Subcutaneous adipose tissue (tissue), 4 donors: Measurements from ENCODE around the gene S1PR4. TPM values are rescaled to one million over a fixed set of nuclear protein-coding genes. Genes with fewer than 3 reads are reported as not detected.

ENCODE experiments used
- CTCF ChIP-seq: fragments of 450-650 bp; IDR thresholded peaks from one replicate; pipeline ENCODE4 v1.5.1; 2016; ENCODE audit warnings: low read depth, mild to moderate bottlenecking, control low read depth, antibody characterized with exemption, moderate library complexity
- total RNA-seq, 4 donors: library from RNA; depleted of rRNA; stranded (reverse); fragments of >200 nt; gene quantifications; one replicate each; pipeline ENCODE4 v1.1.0, GENCODE V29; 2016

Gene S1PR4
- total RNA-seq, 4 donors from 2014 or later, result 0.49 to 4.9 (median 3.1) TPM

- TF ChIP-seq CTCF, result no peak
Measured at GRCh38 chr19:3148503-3148902, 30.1 kb upstream of the S1PR4 start.

- TF ChIP-seq CTCF, result no peak
Measured at GRCh38 chr19:3149089-3149488, 29.5 kb upstream of the S1PR4 start.

GRCh38 chr19:3149526-3150505, 28.8 kb upstream of the S1PR4 start:
- no peak for TF ChIP-seq CTCF

GRCh38 chr19:3150739-3151329, 27.7 kb upstream of the S1PR4 start:
- TF ChIP-seq CTCF, result no peak

GRCh38 chr19:3151563-3152418, 26.8 kb upstream of the S1PR4 start:
- no peak for TF ChIP-seq CTCF

- no peak for TF ChIP-seq CTCF
Measured at GRCh38 chr19:3152419-3152780, 26.2 kb upstream of the S1PR4 start.
